T-helper 2 cell treated with Interferon-gamma antibody and Interleukin-4, amounts not matched to agents 5 μg/mL and 100 μg/mL, for 36 hours (primary cell): ENCODE results near the gene BANF2.
"Not testable (repeated sequence)": the region's sequence is repeated elsewhere in the genome, so short reads cannot be mapped to it uniquely, and the experiment has no call there.

Experiments used
- DNase-seq: peaks from one replicate; pipeline ENCODE4 v3.0.0; 2021; ENCODE audit warnings: low spot score
- H3K27ac Mint-ChIP-seq: one replicate; pipeline ENCODE4 v1.8.0; 2021; ENCODE audit warnings: mild to moderate bottlenecking, mixed read lengths
- H3K27me3 Mint-ChIP-seq: one replicate; pipeline ENCODE4 v1.8.0; 2021; ENCODE audit warnings: low read depth, mixed read lengths
- H3K36me3 Mint-ChIP-seq: one replicate; pipeline ENCODE4 v1.8.0; 2021; ENCODE audit warnings: low read depth, mixed read lengths
- H3K4me1 Mint-ChIP-seq: one replicate; pipeline ENCODE4 v1.8.0; 2021; ENCODE audit warnings: low read depth, mixed read lengths
- H3K4me3 Mint-ChIP-seq: one replicate; pipeline ENCODE4 v1.8.0; 2022; ENCODE audit warnings: mild to moderate bottlenecking, moderate library complexity, mixed read lengths
- H3K9me3 Mint-ChIP-seq: one replicate; pipeline ENCODE4 v1.8.0; 2021; ENCODE audit warnings: mixed read lengths

The BANF2 gene

DNA sequence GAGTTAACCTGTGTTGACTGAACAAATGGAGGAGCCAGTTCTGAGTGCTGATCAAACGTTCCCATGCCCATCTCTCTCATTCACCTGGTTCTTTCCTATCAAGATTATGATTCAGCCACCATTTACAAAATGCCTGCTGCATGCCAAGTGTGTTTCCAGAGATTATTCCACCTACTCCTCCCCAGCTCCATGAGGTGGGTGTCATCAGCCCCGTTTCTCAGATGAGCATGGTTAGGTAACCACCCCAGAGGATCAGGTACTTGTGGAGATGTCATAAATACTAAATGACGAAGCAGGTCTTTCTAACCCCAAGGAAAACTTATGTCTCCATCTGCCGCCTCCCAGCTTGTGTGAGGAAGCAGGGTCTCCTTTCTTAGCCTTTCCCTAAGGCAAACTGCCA lies 2.1 kb downstream of the BANF2 start:
- no peaks in the 10 kb centered on the region for H3K4me1 Mint-ChIP-seq
- no peak for DNase-seq
- no peaks in the 10 kb centered on the region for H3K27me3 Mint-ChIP-seq
- no peaks in the 10 kb centered on the region for H3K36me3 Mint-ChIP-seq
- no peaks in the 10 kb centered on the region for H3K9me3 Mint-ChIP-seq
- H3K27ac Mint-ChIP-seq, result no peak overlapping the region
- H3K4me3 Mint-ChIP-seq, result no peak overlapping the region

DNA sequence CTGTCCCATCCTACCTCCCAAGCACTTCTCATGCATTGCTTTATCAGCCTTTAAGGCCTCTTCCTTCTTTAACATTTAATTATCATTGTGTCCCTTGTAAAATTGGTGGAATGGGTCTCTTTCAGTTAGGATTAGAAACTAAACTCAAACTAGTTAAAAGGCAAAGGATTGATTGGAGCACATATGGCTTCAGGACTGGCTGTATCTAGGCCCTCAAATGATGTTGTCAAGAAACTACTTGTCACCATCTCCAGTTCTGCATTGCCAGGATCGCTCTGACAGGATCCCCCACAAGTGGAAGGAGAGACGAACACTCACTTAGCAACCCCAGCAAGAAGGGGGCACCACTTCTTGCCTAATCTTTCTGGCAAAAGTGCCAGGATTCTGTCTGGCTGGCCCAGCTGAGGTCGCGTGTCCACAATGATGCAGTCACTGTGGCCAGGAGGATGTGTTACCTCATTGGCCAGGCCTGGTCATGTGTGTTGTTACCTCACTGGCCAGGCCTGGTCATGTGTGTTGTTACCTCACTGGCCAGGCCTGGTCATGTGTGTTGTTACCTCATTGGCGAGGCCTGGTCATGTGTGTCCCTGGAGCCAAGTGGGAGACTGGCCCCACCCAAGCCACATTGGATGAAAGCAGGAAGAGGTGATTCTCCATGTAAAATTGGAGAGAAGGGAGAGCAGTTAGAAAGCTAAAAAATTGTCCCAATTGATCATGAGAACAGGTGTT lies 5.0 kb downstream of the BANF2 start:
- no peaks in the 10 kb centered on the region for H3K27me3 Mint-ChIP-seq
- H3K4me1 Mint-ChIP-seq, result no peaks in the 10 kb centered on the region
- no peak for DNase-seq
- no peaks in the 10 kb centered on the region for H3K9me3 Mint-ChIP-seq
- H3K27ac Mint-ChIP-seq, result no peak overlapping the region
- no peak overlapping the region for H3K4me3 Mint-ChIP-seq
- H3K36me3 Mint-ChIP-seq, result no peaks in the 10 kb centered on the region

DNA sequence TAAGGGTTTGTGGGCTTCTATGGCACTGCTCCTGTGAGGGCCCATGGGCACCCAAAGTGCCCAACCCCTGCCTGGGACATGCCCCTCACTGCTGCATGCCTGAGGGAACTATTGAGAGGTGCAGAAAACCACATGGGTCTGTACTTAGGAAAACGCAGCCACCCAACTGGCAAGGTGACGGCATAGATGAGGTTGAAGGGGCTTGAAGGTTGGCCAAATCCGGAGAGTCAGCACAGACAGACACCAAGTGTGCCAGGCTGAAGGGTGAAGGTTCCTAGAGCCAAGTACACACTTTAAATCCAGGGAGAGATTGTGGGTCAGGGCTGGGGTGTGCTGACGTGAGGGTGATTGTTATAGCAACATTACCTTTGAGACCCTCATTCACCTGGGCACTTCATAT lies 6.2 kb downstream of the BANF2 start:
- H3K9me3 Mint-ChIP-seq, result no peaks in the 10 kb centered on the region
- H3K4me1 Mint-ChIP-seq, result no peaks in the 10 kb centered on the region
- H3K36me3 Mint-ChIP-seq, result no peaks in the 10 kb centered on the region
- no peak overlapping the region for H3K4me3 Mint-ChIP-seq
- no peaks in the 10 kb centered on the region for H3K27me3 Mint-ChIP-seq
- H3K27ac Mint-ChIP-seq, result no peak overlapping the region
- no peak for DNase-seq

DNA sequence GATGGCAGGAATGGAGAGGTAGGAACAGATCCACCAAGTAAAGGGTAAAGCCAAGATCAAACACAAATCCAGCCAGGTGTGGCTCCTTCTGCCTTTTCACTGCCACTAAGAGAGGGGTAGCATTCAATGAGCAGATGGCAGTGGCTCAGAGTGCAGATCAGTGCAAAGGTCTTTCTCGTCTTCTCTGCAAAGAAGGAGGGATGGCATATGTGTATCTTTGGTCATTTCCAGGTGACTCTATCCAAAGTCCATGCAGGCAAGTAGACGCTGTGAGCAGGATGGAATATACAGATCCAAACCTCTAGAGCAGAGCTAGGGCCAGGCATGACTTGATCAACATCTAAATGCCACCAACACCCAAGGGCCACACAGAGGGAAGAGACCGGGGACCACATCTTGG lies 6.9 kb downstream of the BANF2 start:
- no peak overlapping the region for H3K4me3 Mint-ChIP-seq

DNA sequence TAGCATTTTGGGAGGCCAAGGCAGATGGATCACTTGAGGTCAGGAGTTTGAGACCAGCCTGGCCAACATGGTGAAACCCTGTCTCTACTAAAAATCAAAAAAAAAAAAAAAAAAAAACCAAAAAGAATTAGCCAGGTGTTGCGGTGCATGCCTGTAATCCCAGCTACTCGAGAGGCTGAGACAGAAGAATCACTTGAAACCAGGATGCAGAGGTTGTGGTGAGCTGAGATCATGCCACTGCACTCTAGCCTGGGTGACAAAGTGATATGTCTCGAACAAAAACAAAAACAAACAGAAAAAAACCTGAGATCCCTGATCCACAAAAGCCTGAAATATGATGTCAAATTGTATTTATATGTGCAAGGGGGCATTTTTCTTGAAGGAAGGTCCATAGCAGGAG lies 8.2 kb downstream of the BANF2 start:
- H3K9me3 Mint-ChIP-seq, H3K27ac Mint-ChIP-seq, DNase-seq, H3K4me3 Mint-ChIP-seq, H3K4me1 Mint-ChIP-seq, H3K27me3 Mint-ChIP-seq, H3K36me3 Mint-ChIP-seq: not testable (repeated sequence)

More for the DNA sequence above, 6.9 kb downstream of the BANF2 start:
- Mint-ChIP-seq H3K27me3 (no peaks in the 10 kb centered on the region), H3K27ac (no peak overlapping the region), H3K9me3 (no peaks in the 10 kb centered on the region), H3K36me3 (no peaks in the 10 kb centered on the region), H3K4me1 (no peaks in the 10 kb centered on the region)
- no peak for DNase-seq

DNA sequence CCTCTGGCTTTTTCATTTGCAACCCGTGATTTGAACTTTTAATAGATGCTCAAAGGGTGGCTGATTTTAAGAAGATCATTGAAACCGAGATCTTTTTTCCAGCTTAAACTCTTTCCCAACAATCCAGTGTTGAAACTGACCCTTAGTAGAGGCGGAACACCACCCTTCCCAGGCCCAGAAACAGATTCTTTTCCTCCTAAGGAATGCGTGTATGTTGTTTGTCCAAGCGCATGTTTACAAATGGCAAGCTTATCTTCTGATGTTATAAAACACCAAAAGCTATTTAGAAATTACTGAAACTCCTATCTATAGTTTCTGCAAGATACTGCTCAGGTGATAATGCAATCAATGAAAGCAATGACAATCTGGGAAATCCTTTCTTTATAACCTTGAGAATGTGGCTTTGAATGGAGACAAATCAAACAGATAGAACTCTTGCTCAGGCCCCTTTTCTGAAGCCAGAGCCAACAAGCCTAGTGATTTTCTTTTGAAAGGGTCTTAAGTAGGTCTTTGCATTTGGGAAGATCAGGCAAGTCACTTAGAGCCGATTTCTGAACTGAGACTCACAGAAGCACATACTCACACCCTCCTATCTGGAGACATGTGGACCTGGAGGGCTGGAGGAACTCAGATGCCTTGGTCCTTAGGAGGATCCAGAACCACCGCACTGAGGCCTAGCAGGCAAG lies 9.1 kb downstream of the BANF2 start:
- no peak overlapping the region for H3K4me3 Mint-ChIP-seq
- no peak for DNase-seq
- no peaks in the 10 kb centered on the region for H3K36me3 Mint-ChIP-seq
- no peaks in the 10 kb centered on the region for H3K27me3 Mint-ChIP-seq
- no peaks in the 10 kb centered on the region for H3K9me3 Mint-ChIP-seq
- no peaks in the 10 kb centered on the region for H3K4me1 Mint-ChIP-seq
- H3K27ac Mint-ChIP-seq, result no peak overlapping the region

DNA sequence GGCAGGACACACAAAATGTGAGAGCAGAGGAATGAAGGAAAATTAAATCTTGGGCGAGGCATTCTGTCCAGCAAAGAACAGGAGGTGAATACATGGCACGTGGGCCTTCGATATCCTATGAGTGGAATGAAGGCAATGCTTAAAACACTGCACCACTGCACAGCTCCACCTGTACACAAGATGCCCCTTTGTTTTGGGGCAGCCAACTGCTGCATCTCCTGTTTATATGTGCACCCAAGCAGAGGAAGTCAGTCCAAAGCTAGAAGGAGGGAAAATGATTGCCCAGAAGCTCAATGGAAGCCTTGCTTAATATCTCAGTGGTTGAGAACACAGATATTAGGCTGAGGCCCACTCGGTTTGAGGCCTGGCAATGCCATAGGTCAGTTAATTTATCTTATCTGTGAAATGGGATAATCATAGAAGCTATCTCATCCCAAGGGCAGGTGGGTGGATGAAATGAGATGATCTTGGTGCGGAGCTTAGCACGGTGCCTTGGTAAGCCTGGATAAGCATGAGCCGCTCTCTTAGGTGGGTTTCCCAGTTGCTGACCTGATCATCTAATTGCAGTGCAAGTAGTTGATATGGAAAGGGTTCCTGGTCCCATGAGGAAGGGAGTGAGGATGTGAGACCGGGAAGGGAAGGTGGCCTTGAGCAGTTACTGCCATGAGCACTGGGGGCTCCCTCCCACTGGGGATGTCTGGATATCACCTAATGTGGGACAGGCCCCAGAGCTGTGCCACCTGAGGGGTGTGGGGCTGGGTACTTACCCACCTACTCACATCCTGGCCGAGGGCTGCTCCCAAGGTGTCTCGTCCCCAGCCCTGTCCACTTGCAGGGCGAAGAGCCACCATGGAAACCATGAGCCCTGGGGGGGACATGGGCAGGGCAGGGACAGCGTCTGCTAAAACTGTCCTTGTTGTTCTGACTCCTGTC lies 9.9 kb downstream of the BANF2 start:
- H3K9me3 Mint-ChIP-seq, result no peaks in the 10 kb centered on the region
- no peak for DNase-seq
- H3K36me3 Mint-ChIP-seq, result no peaks in the 10 kb centered on the region
- no peak overlapping the region for H3K4me3 Mint-ChIP-seq
- no peaks in the 10 kb centered on the region for H3K4me1 Mint-ChIP-seq
- no peak overlapping the region for H3K27ac Mint-ChIP-seq
- H3K27me3 Mint-ChIP-seq, result no peaks in the 10 kb centered on the region

DNA sequence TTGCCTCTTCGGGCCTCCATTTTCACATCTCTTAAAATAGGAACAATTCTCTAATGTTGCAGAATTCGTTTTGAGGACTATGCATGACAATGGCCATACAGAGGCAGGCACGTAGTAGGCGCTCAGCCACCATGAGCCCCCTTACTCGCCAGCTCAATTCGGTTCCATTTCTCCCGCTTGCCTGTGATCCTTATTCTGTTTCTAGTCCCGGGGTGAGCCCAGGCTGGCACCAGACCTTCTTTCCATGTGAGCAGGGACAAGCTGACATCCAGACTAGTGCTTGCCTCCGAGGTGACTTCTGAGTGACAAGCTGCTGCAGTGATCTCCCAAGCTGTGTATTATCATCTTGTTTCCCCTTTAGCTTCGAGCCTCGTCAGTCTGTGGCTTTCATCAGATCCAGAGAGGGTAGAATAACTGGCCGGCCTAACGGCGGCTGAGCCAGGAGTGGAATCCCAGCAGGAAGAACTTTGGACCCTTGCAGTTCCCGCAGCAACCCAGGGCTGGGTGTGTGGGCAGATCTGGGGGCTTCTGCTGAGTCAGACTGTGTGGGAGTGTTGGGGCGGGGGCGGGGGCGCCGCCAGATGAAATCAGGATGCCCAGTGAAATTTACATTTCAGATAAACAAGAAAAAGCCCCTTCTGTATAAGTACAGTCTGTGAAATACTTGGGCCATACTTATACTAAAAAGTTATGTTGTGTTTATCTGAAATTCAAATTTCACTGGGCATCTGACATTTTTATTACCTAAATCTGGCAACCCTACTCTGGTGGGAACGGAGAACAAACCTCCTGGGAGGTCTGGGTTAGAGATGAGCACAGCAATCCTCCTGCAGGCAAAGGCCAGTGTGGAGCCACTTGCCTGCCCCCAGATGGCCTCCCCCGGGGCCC lies 10.9 kb downstream of the BANF2 start:
- H3K9me3 Mint-ChIP-seq, result no peaks in the 10 kb centered on the region
- H3K27me3 Mint-ChIP-seq, result no peaks in the 10 kb centered on the region
- no peaks in the 10 kb centered on the region for H3K36me3 Mint-ChIP-seq
- no peak overlapping the region for H3K27ac Mint-ChIP-seq
- no peak overlapping the region for H3K4me3 Mint-ChIP-seq
- DNase-seq, result no peak
- H3K4me1 Mint-ChIP-seq, result no peaks in the 10 kb centered on the region

DNA sequence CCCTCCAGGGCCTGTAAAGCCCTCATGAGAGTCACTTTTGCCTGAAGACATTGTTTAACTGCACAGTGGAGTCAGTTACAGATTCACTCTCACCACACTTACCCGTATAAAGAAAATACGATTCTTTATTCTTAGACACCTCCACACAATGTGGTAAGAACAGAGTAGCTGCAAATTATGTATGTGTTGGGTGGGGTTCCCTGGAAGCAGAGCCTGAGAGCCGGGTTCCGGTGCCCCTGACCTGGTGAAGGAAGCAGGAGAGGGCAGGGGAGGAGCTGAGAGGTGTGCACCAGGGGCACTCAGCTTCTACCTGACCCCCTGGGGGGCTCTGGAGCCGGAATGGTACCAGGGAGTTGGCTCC lies 11.5 kb downstream of the BANF2 start:
- no peaks in the 10 kb centered on the region for H3K9me3 Mint-ChIP-seq
- no peak for DNase-seq
- H3K4me3 Mint-ChIP-seq, result no peak overlapping the region
- no peak overlapping the region for H3K27ac Mint-ChIP-seq
- H3K36me3 Mint-ChIP-seq, result no peaks in the 10 kb centered on the region
- no peaks in the 10 kb centered on the region for H3K4me1 Mint-ChIP-seq
- no peaks in the 10 kb centered on the region for H3K27me3 Mint-ChIP-seq

DNA sequence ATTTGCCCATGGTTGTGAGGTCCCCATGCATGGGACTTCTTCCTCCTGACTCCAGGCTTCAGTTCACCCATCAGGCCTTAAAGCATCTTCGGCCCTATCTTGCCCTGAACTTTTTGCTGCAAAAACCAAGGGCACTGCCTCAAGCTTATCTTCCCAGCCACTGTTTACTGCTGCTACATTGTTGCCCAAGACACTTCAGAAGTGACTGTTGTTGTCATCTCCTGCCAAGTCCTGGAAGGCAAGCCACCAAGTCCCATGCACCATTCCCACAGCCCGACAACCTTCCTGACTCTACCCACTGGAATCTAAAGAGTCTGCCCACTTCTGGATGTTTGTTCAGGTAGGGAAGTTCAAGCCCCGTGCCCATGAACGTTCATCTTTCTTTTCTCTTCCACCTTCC lies 12.4 kb downstream of the BANF2 start:
- Mint-ChIP-seq H3K27ac (no peak overlapping the region), H3K36me3 (no peaks in the 10 kb centered on the region), H3K4me3 (no peak overlapping the region), H3K4me1 (no peaks in the 10 kb centered on the region), H3K9me3 (no peaks in the 10 kb centered on the region), H3K27me3 (no peaks in the 10 kb centered on the region)
- no peak for DNase-seq

DNA sequence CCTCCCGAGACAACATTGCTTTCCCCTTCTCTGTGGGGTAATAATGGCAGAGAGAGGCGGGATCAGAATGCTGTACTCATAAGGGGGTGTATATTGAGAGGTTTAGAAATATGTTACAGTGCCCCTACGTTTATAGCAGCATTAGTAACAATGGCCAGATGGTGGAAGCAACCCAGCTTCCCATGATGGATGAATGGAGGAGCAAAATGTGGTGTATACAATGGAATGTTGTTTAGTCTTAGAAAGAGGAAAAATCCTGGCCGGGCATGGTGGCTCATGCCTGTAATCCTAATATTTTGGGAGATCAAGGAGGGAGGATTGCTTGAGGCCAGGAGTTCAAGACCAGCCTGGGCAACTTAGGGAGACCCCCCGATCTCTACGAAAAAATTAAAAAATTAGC lies 12.9 kb downstream of the BANF2 start:
- no peak overlapping the region for H3K27ac Mint-ChIP-seq
- no peak for DNase-seq

DNA sequence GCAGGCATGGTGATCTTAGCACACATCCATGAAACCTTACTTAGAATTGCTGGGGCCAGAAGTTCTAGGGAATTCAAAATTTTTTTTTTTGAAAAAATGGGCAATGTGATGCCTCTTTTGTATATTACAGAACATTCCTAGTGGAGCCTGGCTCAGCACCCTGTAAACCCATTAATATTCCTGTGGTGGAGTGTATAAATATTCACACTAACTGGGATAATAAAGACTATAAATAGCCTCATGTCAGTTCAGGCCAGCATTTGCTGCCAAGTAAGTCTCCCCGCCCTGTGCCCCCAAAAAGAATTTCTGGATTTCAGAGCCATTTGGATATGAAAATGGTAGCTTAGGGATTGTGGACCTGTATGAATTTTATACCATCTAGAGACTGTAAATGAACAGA lies 14.8 kb downstream of the BANF2 start:
- H3K27me3 Mint-ChIP-seq, result no peaks in the 10 kb centered on the region
- no peaks in the 10 kb centered on the region for H3K4me1 Mint-ChIP-seq
- no peak overlapping the region for H3K27ac Mint-ChIP-seq
- H3K36me3 Mint-ChIP-seq, result no peaks in the 10 kb centered on the region
- H3K4me3 Mint-ChIP-seq, result no peak overlapping the region
- no peak for DNase-seq
- H3K9me3 Mint-ChIP-seq, result no peaks in the 10 kb centered on the region

More for the DNA sequence above, 12.9 kb downstream of the BANF2 start:
- Mint-ChIP-seq H3K9me3 (no peaks in the 10 kb centered on the region), H3K27me3 (no peaks in the 10 kb centered on the region), H3K36me3 (no peaks in the 10 kb centered on the region), H3K4me1 (no peaks in the 10 kb centered on the region), H3K4me3 (no peak overlapping the region)

DNA sequence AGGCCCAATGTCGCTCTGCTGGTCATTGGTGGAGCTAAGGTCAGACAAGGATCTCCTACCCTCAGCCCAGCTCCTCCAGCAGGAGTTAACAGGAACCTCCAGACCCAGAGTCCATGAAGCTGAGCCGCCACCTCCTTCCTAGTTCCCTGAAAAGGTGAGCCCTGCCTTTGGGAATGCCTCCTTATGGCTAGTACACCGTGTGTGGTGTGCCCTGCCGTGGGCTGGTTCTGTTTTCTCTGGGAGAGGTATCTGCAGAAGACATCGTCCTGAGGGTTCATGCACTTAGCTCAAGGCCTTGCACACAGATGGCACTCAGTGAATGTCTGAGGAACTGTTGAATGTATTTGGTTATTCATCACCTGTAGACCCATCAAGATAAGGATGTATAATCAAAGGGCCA lies 15.3 kb downstream of the BANF2 start:
- Mint-ChIP-seq H3K27me3 (no peaks in the 10 kb centered on the region), H3K4me1 (no peaks in the 10 kb centered on the region), H3K4me3 (no peak overlapping the region), H3K9me3 (no peaks in the 10 kb centered on the region), H3K27ac (no peak overlapping the region), H3K36me3 (no peaks in the 10 kb centered on the region)
- DNase-seq, result no peak
